HG03135 (cell line): Measurements from ENCODE around the gene HTR6.

Source experiments
- ATAC-seq: cut with Tn5 transposase; IDR thresholded peaks from one replicate; pipeline ENCODE4 v1.9.1; 2021; ENCODE audit warnings: mild to moderate bottlenecking, moderate library complexity; ENCODE audit not compliant: unreplicated experiment

HTR6 gene

GRCh38 chr1:19715334-19716203, 50.9 kb downstream of the HTR6 start:
- ATAC-seq = peak; percentile 60

- no peak for ATAC-seq
Observed at GRCh38 chr1:19717467-19717866, 52.8 kb downstream of the HTR6 start.

GRCh38 chr1:19720174-19720573, 55.5 kb downstream of the HTR6 start:
- ATAC-seq = no peak

GRCh38 chr1:19720973-19721372, 56.3 kb downstream of the HTR6 start:
- ATAC-seq = no peak

- no peak for ATAC-seq
Observed at GRCh38 chr1:19723874-19724273, 59.2 kb downstream of the HTR6 start.

- ATAC-seq = no peak
Observed at GRCh38 chr1:19725606-19726005, 60.9 kb downstream of the HTR6 start.

- ATAC-seq = no peak
Observed at GRCh38 chr1:19728413-19729145, 63.9 kb downstream of the HTR6 start.

GRCh38 chr1:19730232-19730631, 65.6 kb downstream of the HTR6 start:
- no peak for ATAC-seq
